GM12891 (cell line): ENCODE data around the gene FHIT.
"Not testable (repeated sequence)": the region's sequence is repeated elsewhere in the genome, so short reads cannot be mapped to it uniquely, and the experiment has no call there.

Experiments used
- DNase-seq: peaks from one replicate; pipeline ENCODE4 v3.0.0; 2011; ENCODE audit warnings: low spot score; ENCODE audit not compliant: insufficient read length
- FAIRE-seq: peaks from 2 replicates; lab custom pipeline; 2011; peaks lifted over from hg19 to GRCh38; lab: Jason Lieb, UNC
- PAX5 ChIP-seq: IDR thresholded peaks from 2 replicates; pipeline ENCODE4 v1.6.1; 2011; ENCODE audit warnings: low read length, moderate library complexity, mild to moderate bottlenecking; ENCODE audit not compliant: insufficient read depth, severe bottlenecking
- POLR2A ChIP-seq: IDR thresholded peaks from 2 replicates; pipeline ENCODE4 v1.6.1; 2011; ENCODE audit warnings: low read depth, low read length, control low read depth
- POLR2AphosphoS5 ChIP-seq: IDR thresholded peaks from 2 replicates; pipeline ENCODE4 v1.6.1; 2011; ENCODE audit warnings: low read depth, low read length, control low read depth
- POU2F2 ChIP-seq: IDR thresholded peaks from 2 replicates; pipeline ENCODE4 v1.6.1; 2011; ENCODE audit warnings: low read depth, mild to moderate bottlenecking, control low read depth, low read length, moderate library complexity
- SPI1 ChIP-seq: IDR thresholded peaks from 2 replicates; pipeline ENCODE4 v1.6.1; 2011; ENCODE audit warnings: low read depth, low read length, control low read depth
- TAF1 ChIP-seq: IDR thresholded peaks from 2 replicates; pipeline ENCODE4 v1.6.1; 2011; ENCODE audit warnings: low read depth, low read length, control low read depth

Gene FHIT

DNA sequence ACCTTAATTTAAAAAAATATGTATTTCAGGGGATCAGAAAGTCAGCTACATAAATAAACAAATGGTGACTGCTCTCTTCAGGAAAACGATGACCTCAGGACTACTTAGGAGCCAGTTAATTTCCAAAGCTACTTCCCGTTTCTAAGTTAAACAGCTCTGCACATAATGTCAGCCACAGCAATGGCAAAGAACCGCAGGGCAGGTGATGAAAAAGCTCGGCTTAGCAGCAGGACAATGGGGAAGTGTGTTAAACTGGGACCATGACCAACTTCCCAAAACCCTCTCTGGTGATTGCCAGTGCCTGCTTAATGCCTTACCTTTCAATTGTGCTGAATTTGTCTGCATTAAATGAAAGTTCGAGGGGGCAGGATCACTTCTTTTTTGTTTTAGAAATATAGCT lies 258.9 kb downstream of the FHIT start:
- TF ChIP-seq PAX5 = no peak
- TF ChIP-seq POLR2A = no peak
- TF ChIP-seq POLR2AphosphoS5 = no peak
- 0 out of 2 replicates have a peak, but pooled peaks have one; percentile 10 for TF ChIP-seq SPI1
- TF ChIP-seq POU2F2 = no peak
- TF ChIP-seq TAF1 = no peak
- FAIRE-seq (no peak), DNase-seq (no peak)

DNA sequence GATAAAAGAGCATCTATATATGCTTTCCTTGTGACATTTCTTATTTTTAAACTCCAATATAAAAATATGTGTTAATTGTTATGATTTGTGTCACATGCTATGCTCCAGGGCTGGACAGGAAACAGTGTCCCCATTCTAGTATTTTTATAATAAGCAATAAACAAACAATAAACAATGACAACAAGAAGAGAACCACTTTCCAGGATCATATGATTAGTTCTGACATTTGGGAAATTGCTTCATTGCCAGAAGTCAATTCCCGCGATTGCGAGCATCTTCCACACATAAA lies 260.9 kb downstream of the FHIT start:
- FAIRE-seq (no peak), DNase-seq (no peak)
- TF ChIP-seq POLR2AphosphoS5 (no peak), POLR2A (no peak), POU2F2 (no peak), TAF1 (no peak), SPI1 (no peak), PAX5 (no peak)

DNA sequence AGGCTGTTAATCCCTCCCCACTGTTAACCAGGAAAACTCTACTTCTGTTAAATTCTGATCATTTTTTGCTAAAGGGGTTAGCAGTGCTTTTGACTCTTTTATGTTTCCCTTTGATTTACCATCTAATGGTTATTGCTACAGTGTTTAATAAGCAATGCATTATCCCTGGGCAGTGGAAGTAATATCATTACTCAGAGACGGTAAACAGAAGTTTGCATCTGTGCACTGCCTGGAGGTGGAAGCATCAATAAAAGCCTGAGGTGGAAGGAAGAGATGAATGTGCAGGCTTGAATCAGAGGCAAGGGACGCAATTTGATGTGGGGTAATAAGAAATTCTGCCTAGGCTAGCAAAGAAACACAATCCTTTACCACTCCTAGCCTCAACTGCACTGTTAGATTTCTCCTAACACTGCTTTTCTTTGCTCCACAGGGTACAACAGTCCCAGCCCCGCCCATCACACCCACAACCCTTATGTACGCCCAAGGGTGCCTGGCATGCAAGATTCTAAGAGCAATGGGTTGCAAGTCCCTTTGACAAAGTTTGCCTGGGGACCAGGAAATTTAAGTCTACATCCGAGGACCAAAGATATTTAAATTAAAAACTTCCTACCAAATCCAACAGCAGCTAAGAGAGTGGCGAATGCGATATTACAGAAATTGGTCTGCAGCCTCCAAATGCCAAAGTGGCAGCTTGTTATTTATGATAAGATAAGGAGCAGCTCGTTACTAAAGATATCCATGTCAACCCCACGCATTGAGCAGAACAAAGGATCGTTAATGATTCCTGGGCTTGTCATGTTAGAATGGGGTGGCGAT lies 261.4 kb downstream of the FHIT start:
- DNase-seq (no peak), FAIRE-seq (no peak)
- no peak for TF ChIP-seq POLR2AphosphoS5
- TF ChIP-seq PAX5 = no peak
- TF ChIP-seq SPI1 = no peak
- TF ChIP-seq TAF1 = no peak
- no peak for TF ChIP-seq POLR2A
- TF ChIP-seq POU2F2 = no peak

DNA sequence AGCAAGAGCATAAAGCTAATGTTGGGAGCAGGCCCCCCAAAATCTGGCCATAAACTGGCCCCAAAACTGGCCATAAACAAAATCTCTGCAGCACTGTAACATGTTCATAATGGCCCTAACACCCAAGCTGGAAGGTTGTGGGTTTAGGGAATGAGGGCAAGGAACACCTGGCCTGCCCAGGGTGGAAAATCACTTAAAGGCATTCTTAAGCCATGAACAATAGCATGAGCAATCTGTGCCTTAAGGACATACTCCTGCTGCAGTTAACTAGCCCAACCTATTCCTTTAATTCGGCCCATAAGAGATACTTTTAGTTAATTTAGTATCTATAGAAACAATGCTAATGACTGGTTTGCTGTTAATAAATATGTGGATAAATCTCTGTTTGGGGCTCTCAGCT lies 264.1 kb downstream of the FHIT start:
- DNase-seq, FAIRE-seq: not testable (repeated sequence)

DNA sequence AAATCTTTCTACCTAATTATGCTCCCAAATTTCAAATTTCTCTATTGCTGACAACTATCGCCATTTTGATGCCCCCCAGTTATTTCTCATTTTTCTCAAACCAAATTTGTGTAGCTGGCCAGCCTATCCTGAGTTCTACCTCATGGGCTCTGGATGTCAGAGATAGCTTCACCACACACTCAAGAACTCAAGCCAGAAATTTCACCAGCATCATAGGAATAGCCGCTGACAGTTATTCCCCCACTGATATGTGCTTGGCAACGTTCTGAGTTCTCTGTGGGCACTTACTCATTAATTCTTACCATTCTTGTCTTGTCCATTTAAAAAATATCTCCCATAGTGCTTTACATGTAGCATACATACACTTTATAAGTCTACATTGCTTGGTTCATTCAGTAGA lies 264.7 kb downstream of the FHIT start:
- DNase-seq (no peak), FAIRE-seq (no peak)
- TF ChIP-seq POLR2AphosphoS5 = no peak
- TF ChIP-seq POU2F2 = no peak
- TF ChIP-seq TAF1 = no peak
- TF ChIP-seq POLR2A = no peak
- no peak for TF ChIP-seq SPI1
- TF ChIP-seq PAX5 = no peak

DNA sequence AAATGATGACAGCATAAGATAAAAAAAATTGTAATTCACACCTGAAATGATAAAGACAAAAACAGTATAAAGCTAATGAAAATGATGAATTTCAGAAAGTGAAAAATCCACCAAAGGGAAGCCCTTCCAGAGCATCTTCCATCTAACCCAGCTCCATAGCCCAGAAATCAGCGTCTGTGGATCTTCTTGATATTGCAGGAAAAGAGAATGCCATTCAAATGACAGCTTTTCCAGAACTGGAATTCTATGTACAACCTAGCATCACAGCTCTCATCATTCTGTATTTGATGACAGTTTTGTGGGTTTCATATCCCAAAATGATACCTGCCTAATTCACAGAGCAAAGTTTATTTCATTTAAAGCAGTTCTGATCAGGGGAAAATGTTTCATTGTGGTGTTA lies 267.3 kb downstream of the FHIT start:
- DNase-seq = no peak
- FAIRE-seq = no peak
- no peak for TF ChIP-seq POLR2AphosphoS5
- TF ChIP-seq POLR2A = no peak
- no peak for TF ChIP-seq POU2F2
- no peak for TF ChIP-seq SPI1
- TF ChIP-seq PAX5 = no peak
- TF ChIP-seq TAF1 = no peak

- no peak for FAIRE-seq
- TF ChIP-seq TAF1 (no peak), POU2F2 (no peak), POLR2AphosphoS5 (no peak), PAX5 (no peak), POLR2A (no peak), SPI1 (no peak)
- no peak for DNase-seq
These were observed 270.9 kb downstream of the FHIT start for GRCh38 chr3:60980342-60980692.

DNA sequence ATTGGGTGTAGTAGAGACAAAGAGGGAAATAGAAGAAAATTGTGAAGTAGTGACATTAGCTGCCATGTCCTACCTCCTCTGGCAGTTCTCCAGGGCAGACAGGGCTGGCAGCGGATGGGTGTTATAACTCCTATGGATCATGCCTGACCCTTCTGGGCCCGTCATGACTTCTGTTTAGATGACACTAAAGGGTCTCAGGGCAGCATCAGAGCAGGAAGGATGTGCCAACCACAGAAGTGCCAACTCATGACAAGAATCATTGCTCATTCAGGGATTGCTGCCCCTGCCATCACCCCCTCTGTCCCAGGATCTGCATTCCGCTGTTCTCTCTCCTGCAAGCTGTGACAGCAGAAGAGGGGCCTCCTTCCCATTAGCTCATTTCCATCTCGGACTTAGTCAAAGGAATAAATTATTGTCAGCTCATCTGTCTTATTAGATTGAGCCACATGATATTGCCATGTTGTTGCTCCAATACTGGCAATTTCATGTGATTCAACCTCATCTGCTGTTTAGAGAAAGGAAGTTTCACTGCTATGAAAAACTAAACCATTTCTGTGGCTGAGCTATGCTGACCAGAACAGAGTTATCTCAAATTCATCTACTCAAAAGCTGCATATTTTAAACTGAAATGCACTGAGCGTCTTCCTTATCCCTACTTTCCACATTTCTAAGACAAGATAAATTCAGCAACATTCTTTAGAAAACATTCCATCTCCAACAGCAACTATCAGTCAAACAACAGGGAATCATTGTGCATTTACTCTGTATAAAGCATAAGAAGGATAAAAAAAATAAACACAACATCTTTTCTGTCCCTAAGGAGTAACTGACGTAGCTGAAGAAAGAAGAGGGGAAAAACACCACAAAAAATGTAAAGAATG lies 271.6 kb downstream of the FHIT start:
- DNase-seq (no peak), FAIRE-seq (no peak)
- TF ChIP-seq SPI1 (no peak), POLR2AphosphoS5 (no peak), TAF1 (no peak), POU2F2 (no peak), PAX5 (no peak), POLR2A (no peak)

DNA sequence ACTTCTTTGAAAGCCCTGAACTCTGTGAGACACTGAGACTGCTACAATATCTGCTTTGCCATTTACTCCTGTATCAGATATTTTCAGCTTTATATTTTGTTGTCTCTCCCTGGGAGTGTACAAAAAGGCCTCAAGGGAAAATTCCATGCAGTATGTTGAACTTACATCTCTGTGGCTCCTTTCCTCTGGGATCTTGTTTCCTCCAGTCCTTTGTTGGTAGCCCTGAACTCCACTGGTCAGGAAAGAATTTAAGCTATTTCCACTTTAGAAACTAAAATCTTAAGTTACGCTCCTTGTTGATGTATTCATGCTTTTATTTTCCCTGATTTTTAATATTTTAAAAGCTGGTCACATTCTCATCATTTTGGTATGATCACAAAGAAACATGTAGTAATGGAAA lies 277.9 kb downstream of the FHIT start:
- TF ChIP-seq PAX5 = no peak
- no peak for TF ChIP-seq TAF1
- no peak for TF ChIP-seq POLR2A
- TF ChIP-seq POLR2AphosphoS5 = no peak
- no peak for TF ChIP-seq POU2F2
- no peak for TF ChIP-seq SPI1
- no peak for DNase-seq
- no peak for FAIRE-seq
